DND-41 (cell line): Measurements from ENCODE around the gene SPOCK2.

Experiments used
- ATAC-seq: fragments of 200-7000 bp; cut with Tn5 transposase; 3 replicates; pipeline ENCODE4 v1.9.1; 2021; ENCODE audit warnings: low read depth; ENCODE audit not compliant: insufficient read depth
- DNase-seq: peaks from one replicate; pipeline ENCODE4 v3.0.0-alpha.2; 2020
- H2AFZ ChIP-seq: 2 replicates; pipeline ENCODE4 v1.6.0; 2012; ENCODE audit warnings: low read depth, low read length
- H3K27ac ChIP-seq: 2 replicates; pipeline ENCODE4 v1.5.1; 2012; ENCODE audit warnings: low read length, inconsistent platforms
- H3K27me3 ChIP-seq: fragments of 200-600 bp; sonication (generic); 2 replicates; pipeline ENCODE4 v1.6.0; 2012; ENCODE audit warnings: low read length, mild to moderate bottlenecking, inconsistent platforms; ENCODE audit not compliant: insufficient read depth, poor library complexity
- H3K36me3 ChIP-seq: 2 replicates; pipeline ENCODE4 v1.5.1; 2012; ENCODE audit warnings: low read length, inconsistent platforms; ENCODE audit not compliant: insufficient read depth
- H3K4me1 ChIP-seq: 2 replicates; pipeline ENCODE4 v1.5.1; 2012; ENCODE audit warnings: mild to moderate bottlenecking, low read length; ENCODE audit not compliant: insufficient read depth
- H3K4me2 ChIP-seq: 2 replicates; pipeline ENCODE4 v1.6.0; 2012; ENCODE audit warnings: mild to moderate bottlenecking, moderate library complexity, low read length, inconsistent platforms; ENCODE audit not compliant: insufficient read depth
- H3K4me3 ChIP-seq, 2 experiments: fragments of 200-600 bp in 1 of 2; shearing (Covaris generic) in 1 of 2; 2 replicates each; pipeline ENCODE4 v1.5.1; 2012 to 2016; ENCODE audit warnings: inconsistent platforms in 2 of 2, low read length in 2 of 2, mild to moderate bottlenecking in 2 of 2, low read depth in 1 of 2, moderate library complexity in 1 of 2
- H3K79me2 ChIP-seq: 2 replicates; pipeline ENCODE4 v1.6.0; 2012; ENCODE audit warnings: low read length, inconsistent platforms; ENCODE audit not compliant: insufficient read depth
- H3K9ac ChIP-seq: 2 replicates; pipeline ENCODE4 v1.6.0; 2012; ENCODE audit warnings: low read depth, mild to moderate bottlenecking, inconsistent platforms, low read length, moderate library complexity
- H3K9me3 ChIP-seq: 2 replicates; pipeline ENCODE4 v1.5.1; 2012; ENCODE audit warnings: low read length, moderate library complexity, mild to moderate bottlenecking, inconsistent platforms; ENCODE audit not compliant: insufficient read depth, severe bottlenecking
- H4K20me1 ChIP-seq: 2 replicates; pipeline ENCODE4 v1.6.0; 2012; ENCODE audit warnings: low read length; ENCODE audit not compliant: insufficient read depth
- CTCF ChIP-seq: IDR thresholded peaks from 2 replicates; pipeline ENCODE4 v1.5.1; 2012; ENCODE audit warnings: borderline replicate concordance, low read length, moderate library complexity, mild to moderate bottlenecking; ENCODE audit not compliant: poor library complexity, severe bottlenecking; ENCODE audit errors: extremely low read depth
- EZH2 ChIP-seq: IDR thresholded peaks from 3 replicates; pipeline ENCODE4 v1.6.1; 2012; ENCODE audit warnings: borderline replicate concordance, low read depth, mild to moderate bottlenecking, moderate library complexity, low read length, inconsistent platforms; ENCODE audit not compliant: severe bottlenecking

SPOCK2 gene

GRCh38 chr10:72134785-72135767, 46.7 kb upstream of the SPOCK2 start:
- no peak for TF ChIP-seq CTCF
- no peak for TF ChIP-seq EZH2
- Histone ChIP-seq H3K4me3 (no peak overlapping the region), H3K9ac (no peak overlapping the region), H2AFZ (no peak overlapping the region), H3K36me3 (peaks cover 37% of the 10 kb centered on the region), H4K20me1 (no peaks in the 10 kb centered on the region), H3K4me1 (peaks cover 7% of the 10 kb centered on the region; the same call in 1 of the 2 replicates), H3K79me2 (no peaks in the 10 kb centered on the region), H3K27me3 (no peaks in the 10 kb centered on the region), H3K27ac (peak overlapping the region; percentile 45), H3K9me3 (no peaks in the 10 kb centered on the region), H3K4me2 (no peak overlapping the region)
- 0 out of 3 replicates have a peak, but pooled peaks have one; percentile 33 for ATAC-seq
- DNase-seq, result no peak

GRCh38 chr10:72133517-72133916, 45.2 kb upstream of the SPOCK2 start:
- H3K27ac ChIP-seq, result no peak overlapping the region
- H4K20me1 ChIP-seq, result no peaks in the 10 kb centered on the region
- no peak overlapping the region for H3K4me2 ChIP-seq
- no peaks in the 10 kb centered on the region for H3K9me3 ChIP-seq
- H2AFZ ChIP-seq, result no peak overlapping the region
- H3K4me3 ChIP-seq, result no peak overlapping the region
- TF ChIP-seq EZH2, result no peak
- no peak for TF ChIP-seq CTCF
- peaks cover 7% of the 10 kb centered on the region; the same call in 1 of the 2 replicates for H3K4me1 ChIP-seq
- no peaks in the 10 kb centered on the region for H3K27me3 ChIP-seq
- H3K36me3 ChIP-seq, result peaks cover 41% of the 10 kb centered on the region
- H3K9ac ChIP-seq, result no peak overlapping the region
- DNase-seq (no peak), ATAC-seq (no peak)
- H3K79me2 ChIP-seq, result no peaks in the 10 kb centered on the region

DNA sequence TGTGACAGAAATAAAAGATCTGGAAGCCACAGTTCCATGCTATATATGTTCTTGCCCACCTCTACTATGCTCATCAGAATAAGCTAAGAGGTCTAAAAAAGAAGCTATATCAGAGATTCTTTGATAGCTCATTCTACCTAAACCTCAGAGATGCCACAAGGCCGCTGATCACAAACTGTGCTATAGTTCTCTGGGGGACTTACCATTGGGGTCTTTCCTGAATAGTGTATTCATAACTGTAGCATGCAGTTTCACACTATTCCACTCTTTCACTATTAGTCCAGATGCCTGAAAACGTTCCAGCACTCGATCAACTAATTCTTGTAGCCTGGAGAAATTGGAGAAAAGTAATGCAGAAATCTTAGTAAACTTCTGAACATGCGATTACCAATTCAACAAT, 44.5 kb upstream of the SPOCK2 start:
- no peak overlapping the region for H3K27ac ChIP-seq
- H3K9ac ChIP-seq, result no peak overlapping the region
- H3K27me3 ChIP-seq, result no peaks in the 10 kb centered on the region
- no peaks in the 10 kb centered on the region for H4K20me1 ChIP-seq
- H3K9me3 ChIP-seq, result no peaks in the 10 kb centered on the region
- H3K4me3 ChIP-seq, result no peak overlapping the region
- H2AFZ ChIP-seq, result no peak overlapping the region
- DNase-seq (no peak), ATAC-seq (no peak)
- no peak for TF ChIP-seq CTCF
- no peak for TF ChIP-seq EZH2
- peaks cover 47% of the 10 kb centered on the region for H3K36me3 ChIP-seq
- no peak overlapping the region for H3K4me2 ChIP-seq
- H3K79me2 ChIP-seq, result no peaks in the 10 kb centered on the region
- peaks cover 7% of the 10 kb centered on the region; the same call in 1 of the 2 replicates for H3K4me1 ChIP-seq
